Activated CD8-positive, alpha-beta T cell treated with anti-CD3 and anti-CD28 coated beads for 36 hours (primary cell): ENCODE data around the gene CDH3. TPM values are rescaled to one million over a fixed set of nuclear protein-coding genes. Genes with fewer than 3 reads are reported as not detected.

Source experiments
- ATAC-seq: fragments of 200-7000 bp; cut with Tn5 transposase; one replicate; pipeline ENCODE4 v1.10.0; 2021; ENCODE audit warnings: mild to moderate bottlenecking, moderate library complexity
- CTCF ChIA-PET: fragments of 350-600 bp; sonication (Branson Sonifier 250); formaldehyde crosslinking; loops from one replicate; lab custom pipeline; 2021; ENCODE audit warnings: antibody characterized with exemption; lab: Charles Lee
- POLR2A ChIA-PET: fragments of 350-600 bp; sonication (Branson Sonifier 250); formaldehyde crosslinking; loops from one replicate; lab custom pipeline; 2021; ENCODE audit warnings: antibody characterized with exemption; lab: Charles Lee
- DNase-seq: peaks from one replicate; pipeline ENCODE4 v3.0.0-alpha.2; 2020
- H3K27ac Mint-ChIP-seq: one replicate; pipeline ENCODE4 v1.8.0; 2021; ENCODE audit warnings: mild to moderate bottlenecking, mixed read lengths
- H3K27me3 Mint-ChIP-seq: one replicate; pipeline ENCODE4 v1.8.0; 2021; ENCODE audit warnings: mixed read lengths
- H3K36me3 Mint-ChIP-seq: one replicate; pipeline ENCODE4 v1.8.0; 2021; ENCODE audit warnings: low read depth, mixed read lengths
- H3K4me1 Mint-ChIP-seq: one replicate; pipeline ENCODE4 v1.8.0; 2021; ENCODE audit warnings: low read depth, mixed read lengths
- H3K4me3 Mint-ChIP-seq: one replicate; pipeline ENCODE4 v1.8.0; 2021; ENCODE audit warnings: mild to moderate bottlenecking, moderate library complexity, mixed read lengths
- H3K9me3 Mint-ChIP-seq: one replicate; pipeline ENCODE4 v1.8.0; 2021; ENCODE audit warnings: mixed read lengths
- intact Hi-C: fragments of 100-400 bp; cut with micrococcal nuclease; formaldehyde crosslinking; loops from one replicate; pipeline ENCODE4 v1.10.0; 2022
- total RNA-seq, 2 experiments: library from RNA; stranded (reverse); gene quantifications; one replicate each; pipeline ENCODE4 v1.2.3, GENCODE V29; 2021
- TF ChIP-seq, protein P1 (sequence below): fragments of 200-600 bp; IDR thresholded peaks from one replicate; pipeline ENCODE4 v1.8.0; 2022; ENCODE audit warnings: antibody characterized with exemption, mild to moderate bottlenecking

The CDH3 gene
- total RNA-seq, 2 experiments from 2014 or later = 0.65 to 2.1 TPM

DNA sequence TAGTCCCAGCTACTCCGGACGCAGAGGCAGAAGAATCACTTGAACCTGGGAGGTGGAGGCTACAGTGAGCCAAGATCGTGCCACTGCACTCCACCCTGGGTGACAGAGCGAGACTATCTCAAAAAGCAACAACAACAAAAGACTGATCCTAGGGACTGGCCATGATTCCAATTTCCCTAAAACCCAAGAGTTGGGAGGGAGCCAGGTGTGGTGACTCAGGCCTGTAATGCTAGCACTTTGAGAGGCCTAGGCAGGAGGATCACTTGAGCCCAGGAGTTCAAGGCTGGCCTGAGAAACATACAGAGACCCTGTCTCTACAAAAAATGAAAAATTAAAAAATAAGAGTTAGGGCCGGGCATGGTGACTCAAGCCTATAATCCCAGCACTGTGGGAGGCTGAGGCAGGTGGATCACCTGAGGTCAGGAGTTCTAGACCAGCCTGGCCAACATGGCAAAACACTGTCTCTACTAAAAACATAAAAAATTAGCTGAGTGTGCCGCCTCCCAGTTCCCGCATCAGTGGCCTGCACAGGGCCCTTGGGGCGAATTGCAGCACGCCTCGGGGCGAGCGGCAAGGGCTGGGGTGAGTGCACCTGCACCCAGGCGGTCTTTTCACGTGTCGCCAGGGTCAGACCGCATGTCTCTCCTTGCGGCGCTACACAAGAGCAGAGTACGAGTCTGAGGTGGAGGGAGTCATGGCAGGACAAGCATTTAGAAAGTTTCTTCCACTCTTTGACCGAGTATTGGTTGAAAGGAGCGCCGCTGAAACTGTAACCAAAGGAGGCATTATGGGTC is 40.8 kb downstream of the CDH3 start:
- TF ChIP-seq, protein P1, sequence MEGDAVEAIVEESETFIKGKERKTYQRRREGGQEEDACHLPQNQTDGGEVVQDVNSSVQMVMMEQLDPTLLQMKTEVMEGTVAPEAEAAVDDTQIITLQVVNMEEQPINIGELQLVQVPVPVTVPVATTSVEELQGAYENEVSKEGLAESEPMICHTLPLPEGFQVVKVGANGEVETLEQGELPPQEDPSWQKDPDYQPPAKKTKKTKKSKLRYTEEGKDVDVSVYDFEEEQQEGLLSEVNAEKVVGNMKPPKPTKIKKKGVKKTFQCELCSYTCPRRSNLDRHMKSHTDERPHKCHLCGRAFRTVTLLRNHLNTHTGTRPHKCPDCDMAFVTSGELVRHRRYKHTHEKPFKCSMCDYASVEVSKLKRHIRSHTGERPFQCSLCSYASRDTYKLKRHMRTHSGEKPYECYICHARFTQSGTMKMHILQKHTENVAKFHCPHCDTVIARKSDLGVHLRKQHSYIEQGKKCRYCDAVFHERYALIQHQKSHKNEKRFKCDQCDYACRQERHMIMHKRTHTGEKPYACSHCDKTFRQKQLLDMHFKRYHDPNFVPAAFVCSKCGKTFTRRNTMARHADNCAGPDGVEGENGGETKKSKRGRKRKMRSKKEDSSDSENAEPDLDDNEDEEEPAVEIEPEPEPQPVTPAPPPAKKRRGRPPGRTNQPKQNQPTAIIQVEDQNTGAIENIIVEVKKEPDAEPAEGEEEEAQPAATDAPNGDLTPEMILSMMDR = no peak
- H3K9me3 Mint-ChIP-seq = no peaks in the 10 kb centered on the region
- intact Hi-C loops = no loop called here
- ATAC-seq (no peak), DNase-seq (no peak)
- no peak overlapping the region for H3K27ac Mint-ChIP-seq
- ChIA-PET POLR2A (no interaction called here), CTCF (no interaction called here)
- H3K4me3 Mint-ChIP-seq = no peak overlapping the region
- H3K4me1 Mint-ChIP-seq = no peaks in the 10 kb centered on the region
- no peaks in the 10 kb centered on the region for H3K27me3 Mint-ChIP-seq
- H3K36me3 Mint-ChIP-seq = no peaks in the 10 kb centered on the region

DNA sequence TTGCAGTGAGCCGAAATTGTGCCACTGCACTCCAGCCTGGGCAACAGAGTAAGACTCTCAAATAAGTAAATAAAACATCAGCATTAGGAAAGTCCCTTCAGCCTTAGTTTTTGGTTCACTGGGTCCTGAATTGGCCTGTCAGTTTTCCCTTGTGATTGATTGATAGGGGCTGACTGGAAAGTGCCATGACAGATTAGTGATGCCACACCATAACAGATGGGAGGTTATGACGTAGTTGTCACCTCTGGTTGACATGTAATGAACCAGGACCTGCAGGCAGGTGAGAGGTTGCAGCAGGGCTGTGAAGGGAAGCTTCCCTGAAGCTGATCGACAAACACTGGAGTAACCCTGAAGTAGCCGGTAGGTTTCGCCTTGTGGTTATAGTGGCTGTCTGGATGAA is 41.8 kb downstream of the CDH3 start:
- CTCF ChIA-PET = no interaction called here

DNA sequence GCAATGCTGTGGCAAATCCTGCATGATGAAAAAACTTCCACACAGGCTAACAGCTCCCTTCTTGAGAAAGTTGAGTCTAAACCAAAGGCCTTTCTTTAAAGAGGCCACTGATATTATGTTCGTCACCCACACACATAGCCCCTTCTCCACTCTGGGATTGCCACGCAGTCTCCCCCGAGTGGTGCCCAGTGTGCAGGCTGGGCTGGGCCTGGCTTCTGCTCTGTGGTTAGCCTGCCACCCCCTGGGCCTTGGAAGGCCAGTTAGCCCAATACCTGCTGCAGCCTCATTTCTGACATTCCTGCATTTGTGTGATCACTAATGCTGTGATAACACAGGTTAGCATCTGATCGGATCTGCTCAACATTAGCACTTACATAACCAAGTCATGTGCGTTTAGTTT is 44.8 kb downstream of the CDH3 start:
- DNase-seq (no peak), ATAC-seq (no peak)
- ChIA-PET CTCF (interaction anchor here (1.5 kb wide), 1 partner anchor 99 kb away, joined by 4 read pairs; no protein-coding TSS in a partner anchor), POLR2A (no interaction called here)
- Mint-ChIP-seq H3K4me3 (no peak overlapping the region), H3K27me3 (no peaks in the 10 kb centered on the region), H3K9me3 (no peaks in the 10 kb centered on the region), H3K4me1 (no peaks in the 10 kb centered on the region), H3K27ac (no peak overlapping the region), H3K36me3 (no peaks in the 10 kb centered on the region)
- intact Hi-C loops = no loop called here
- TF ChIP-seq, protein P1 = no peak

More for the DNA sequence above, 41.8 kb downstream of the CDH3 start:
- Mint-ChIP-seq H3K9me3 (no peaks in the 10 kb centered on the region), H3K36me3 (no peaks in the 10 kb centered on the region), H3K4me1 (no peaks in the 10 kb centered on the region), H3K4me3 (no peak overlapping the region), H3K27ac (no peak overlapping the region), H3K27me3 (no peaks in the 10 kb centered on the region)
- POLR2A ChIA-PET = no interaction called here
- DNase-seq (no peak), ATAC-seq (no peak)
- TF ChIP-seq, protein P1 = no peak
- intact Hi-C loops = no loop called here

DNA sequence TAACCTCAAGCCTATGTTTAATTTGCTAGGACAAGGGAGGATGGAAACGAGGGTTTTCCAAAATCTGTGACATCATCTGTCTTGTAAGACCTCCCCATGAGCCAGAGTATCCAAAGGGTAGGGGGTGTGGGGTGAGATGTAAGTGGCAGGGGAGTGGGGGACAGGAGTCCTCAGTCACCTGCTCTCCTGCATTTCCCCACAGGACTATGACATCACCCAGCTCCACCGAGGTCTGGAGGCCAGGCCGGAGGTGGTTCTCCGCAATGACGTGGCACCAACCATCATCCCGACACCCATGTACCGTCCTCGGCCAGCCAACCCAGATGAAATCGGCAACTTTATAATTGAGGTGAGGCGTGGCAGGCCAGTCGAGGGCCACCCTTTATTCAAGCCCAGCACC is 50.5 kb downstream of the CDH3 start:
- H3K36me3 Mint-ChIP-seq = no peaks in the 10 kb centered on the region
- ATAC-seq (no peak), DNase-seq (no peak)
- ChIA-PET POLR2A (interaction anchor here (1.5 kb wide), 1 partner anchor 140 kb away, joined by 3 read pairs; no protein-coding TSS in a partner anchor), CTCF (no interaction called here)
- H3K4me3 Mint-ChIP-seq = no peak overlapping the region
- TF ChIP-seq, protein P1 = no peak
- no peaks in the 10 kb centered on the region for H3K4me1 Mint-ChIP-seq
- intact Hi-C loops = no loop called here
- no peak overlapping the region for H3K27ac Mint-ChIP-seq
- no peaks in the 10 kb centered on the region for H3K27me3 Mint-ChIP-seq
- no peaks in the 10 kb centered on the region for H3K9me3 Mint-ChIP-seq

DNA sequence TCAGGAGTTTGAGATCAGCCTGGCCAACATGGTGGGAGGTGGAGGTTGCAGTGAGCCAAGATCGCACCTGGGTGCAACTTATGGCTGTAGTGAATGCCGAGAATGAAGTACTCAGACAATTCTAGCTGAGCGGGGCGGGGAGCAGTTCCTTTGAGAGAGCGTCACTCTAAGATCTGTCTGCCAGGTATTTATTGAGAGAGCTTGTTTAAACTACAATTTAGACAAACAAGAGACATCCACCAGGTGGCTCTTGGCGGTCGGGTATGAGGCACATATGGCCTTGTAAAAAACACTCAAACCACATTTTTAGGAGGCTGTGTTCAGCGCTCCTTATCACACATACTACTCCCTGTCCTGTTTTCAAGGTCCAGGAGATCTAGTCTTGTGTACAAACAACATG is 51.4 kb downstream of the CDH3 start:
- CTCF ChIA-PET = no interaction called here
- DNase-seq (no peak), ATAC-seq (no peak)
- intact Hi-C loops = no loop called here
- Mint-ChIP-seq H3K27ac (no peak overlapping the region), H3K27me3 (no peaks in the 10 kb centered on the region), H3K4me3 (no peak overlapping the region), H3K9me3 (no peaks in the 10 kb centered on the region), H3K4me1 (no peaks in the 10 kb centered on the region), H3K36me3 (no peaks in the 10 kb centered on the region)
- POLR2A ChIA-PET = no interaction called here
- TF ChIP-seq, protein P1 = no peak
